SK-N-SH (cell line): ENCODE results near the gene RCCD1.

Experiments
- CTCF ChIP-seq: fragments of 200-600 bp; sonication (generic); IDR thresholded peaks from 2 replicates; pipeline ENCODE4 v1.6.1; 2017; ENCODE audit warnings: antibody characterized with exemption, mild to moderate bottlenecking, moderate library complexity
- RXRA ChIP-seq: IDR thresholded peaks from 2 replicates; pipeline ENCODE4 v1.4.0; 2012; ENCODE audit warnings: low read depth, mild to moderate bottlenecking, borderline replicate concordance

- no peak for TF ChIP-seq CTCF
- no peak for TF ChIP-seq RXRA
Observed at GRCh38 chr15:90991587-90992285, 37.1 kb downstream of the RCCD1 start.
